GM19467 (cell line): ENCODE data around the gene RIN3.

Experiments
- ATAC-seq: cut with Tn5 transposase; IDR thresholded peaks from one replicate; pipeline ENCODE4 v1.9.1; 2021; ENCODE audit warnings: mild to moderate bottlenecking, moderate library complexity; ENCODE audit not compliant: unreplicated experiment

RIN3 gene

GRCh38 chr14:92503756-92504491 lies 9.7 kb upstream of the RIN3 start:
- ATAC-seq, result no peak

GRCh38 chr14:92505826-92506225 lies 7.8 kb upstream of the RIN3 start:
- ATAC-seq, result no peak

GRCh38 chr14:92506231-92506630 lies 7.3 kb upstream of the RIN3 start:
- no peak for ATAC-seq

DNA sequence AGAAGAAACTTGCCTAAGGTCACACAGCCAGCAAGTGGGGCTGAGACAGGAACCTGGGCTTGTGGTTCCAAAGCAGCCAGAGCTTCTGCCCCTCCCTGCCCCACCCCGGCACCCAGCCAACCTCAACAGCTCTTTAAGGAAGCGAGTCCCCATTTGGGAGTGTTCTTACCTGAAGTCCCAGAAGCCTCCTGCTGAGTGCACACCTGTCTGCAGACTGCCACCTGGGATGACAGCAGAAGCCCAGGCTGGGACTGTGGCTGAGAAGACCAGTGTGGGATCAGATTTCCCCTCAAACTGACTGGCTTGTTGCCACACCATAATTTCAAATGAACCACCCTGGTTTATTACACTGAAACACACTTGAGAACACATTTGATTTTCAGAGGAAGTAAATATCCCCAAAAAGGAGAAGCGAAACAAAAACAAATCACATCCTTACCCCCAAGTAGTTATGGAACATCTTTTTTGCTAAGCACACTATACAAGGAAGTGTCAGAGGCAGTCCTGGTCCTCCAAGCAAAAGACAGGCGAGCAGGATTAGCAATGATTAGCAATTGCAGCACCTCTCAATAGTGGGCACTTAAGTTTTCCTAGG lies 6.3 kb upstream of the RIN3 start:
- no peak for ATAC-seq

- ATAC-seq, result no peak
Observed at GRCh38 chr14:92510972-92511371, 2.6 kb upstream of the RIN3 start.

DNA sequence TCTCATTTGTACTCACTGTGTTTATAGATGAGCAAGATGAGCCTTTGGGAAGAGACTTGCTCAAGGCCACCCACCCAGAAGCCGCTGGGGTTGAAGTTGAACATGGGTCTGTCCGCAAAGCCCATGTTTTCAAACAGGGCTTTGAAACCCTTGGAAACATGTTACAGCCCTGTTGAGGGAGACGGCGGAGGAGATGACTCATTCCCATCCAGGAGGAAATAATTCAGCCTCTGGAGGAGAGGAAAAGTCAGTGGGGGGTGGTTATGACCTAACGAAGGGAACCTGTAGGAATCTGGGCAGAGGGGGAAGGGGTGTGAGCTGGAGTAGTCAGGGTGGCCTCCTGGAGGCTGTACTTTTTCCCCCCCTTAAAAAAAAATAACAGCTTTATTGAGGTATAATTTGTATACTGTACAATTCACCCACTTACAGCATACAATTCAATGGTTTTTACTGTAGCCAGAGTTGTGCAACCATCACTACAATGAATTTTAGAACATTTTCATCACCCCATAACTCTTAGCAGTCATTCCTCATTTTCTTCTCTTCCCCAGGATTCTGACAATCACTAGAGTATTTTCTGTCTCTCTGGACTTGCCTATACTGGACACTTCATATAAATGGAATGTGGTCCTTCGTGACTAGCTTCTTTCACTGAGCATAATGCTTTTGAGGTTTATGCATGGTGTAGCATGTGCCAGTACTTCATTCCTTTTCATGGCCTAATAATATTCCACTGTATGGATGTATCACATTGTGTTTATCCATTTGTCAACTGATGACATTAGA lies 1.9 kb upstream of the RIN3 start:
- no peak for ATAC-seq

DNA sequence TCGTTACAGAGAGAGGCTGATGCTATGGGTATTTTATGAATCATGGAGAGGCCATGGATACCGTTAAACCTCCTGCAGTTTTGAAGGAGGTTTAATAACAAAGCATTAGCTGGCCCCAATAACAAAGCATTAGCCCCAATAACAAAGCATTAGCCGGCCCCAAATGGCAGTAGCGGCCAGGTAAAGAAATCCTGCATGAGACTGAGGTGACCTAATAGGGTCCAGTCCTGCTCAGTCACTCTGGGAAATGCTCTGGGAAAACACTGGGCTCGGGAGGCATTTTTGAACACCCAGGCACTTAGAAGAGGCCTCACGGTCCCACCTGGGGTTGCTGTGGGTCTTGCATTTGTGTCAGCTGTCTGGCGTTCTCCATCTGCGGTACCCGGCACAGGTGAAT lies 776 bp upstream of the RIN3 start:
- ATAC-seq, result no peak

DNA sequence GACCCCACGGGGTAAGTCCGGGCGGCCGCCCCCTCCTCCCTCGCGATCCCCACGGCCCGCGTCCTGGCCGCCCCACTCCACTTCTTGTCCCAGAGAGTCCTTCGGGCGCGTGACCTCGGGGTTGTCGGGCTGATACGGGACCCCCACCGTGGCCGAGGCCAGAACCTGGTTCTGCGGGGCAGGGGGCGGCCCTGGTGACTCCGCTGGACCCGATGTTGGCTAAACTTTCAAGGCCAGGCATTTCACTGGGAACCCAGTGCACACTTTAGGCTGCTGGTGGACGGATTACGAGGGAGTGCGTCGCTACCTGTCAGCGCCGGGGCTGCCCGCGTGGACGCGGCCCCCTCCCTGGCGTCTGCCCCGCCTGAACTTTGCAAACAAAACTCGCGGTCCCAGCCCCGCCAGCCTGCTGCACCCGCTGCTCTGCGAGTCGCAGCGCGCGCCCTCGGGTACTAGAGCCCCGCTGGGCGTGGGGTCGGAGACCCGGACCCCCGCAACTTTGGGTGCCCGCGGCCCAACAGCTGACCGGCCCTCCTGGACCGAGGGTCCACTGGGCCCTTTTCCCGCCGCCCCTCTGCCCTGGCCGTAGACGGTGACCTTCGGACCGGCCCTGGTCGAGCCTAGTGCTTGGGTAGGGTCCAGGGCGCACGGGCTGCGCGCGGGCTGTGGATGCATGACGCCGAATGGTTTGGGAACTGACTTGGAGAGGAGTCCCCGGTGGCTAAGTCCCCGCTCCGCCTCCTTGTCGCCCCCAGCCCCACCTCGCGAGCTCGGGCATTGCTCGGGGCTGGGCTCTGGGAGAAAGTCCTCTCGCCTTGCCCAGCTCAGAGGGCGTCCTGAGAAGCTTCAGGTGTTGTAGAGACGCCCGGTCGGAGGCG lies 624 bp downstream of the RIN3 start:
- ATAC-seq, result peak; percentile 31

GRCh38 chr14:92514844-92515514 lies 1.4 kb downstream of the RIN3 start:
- ATAC-seq, result no peak

DNA sequence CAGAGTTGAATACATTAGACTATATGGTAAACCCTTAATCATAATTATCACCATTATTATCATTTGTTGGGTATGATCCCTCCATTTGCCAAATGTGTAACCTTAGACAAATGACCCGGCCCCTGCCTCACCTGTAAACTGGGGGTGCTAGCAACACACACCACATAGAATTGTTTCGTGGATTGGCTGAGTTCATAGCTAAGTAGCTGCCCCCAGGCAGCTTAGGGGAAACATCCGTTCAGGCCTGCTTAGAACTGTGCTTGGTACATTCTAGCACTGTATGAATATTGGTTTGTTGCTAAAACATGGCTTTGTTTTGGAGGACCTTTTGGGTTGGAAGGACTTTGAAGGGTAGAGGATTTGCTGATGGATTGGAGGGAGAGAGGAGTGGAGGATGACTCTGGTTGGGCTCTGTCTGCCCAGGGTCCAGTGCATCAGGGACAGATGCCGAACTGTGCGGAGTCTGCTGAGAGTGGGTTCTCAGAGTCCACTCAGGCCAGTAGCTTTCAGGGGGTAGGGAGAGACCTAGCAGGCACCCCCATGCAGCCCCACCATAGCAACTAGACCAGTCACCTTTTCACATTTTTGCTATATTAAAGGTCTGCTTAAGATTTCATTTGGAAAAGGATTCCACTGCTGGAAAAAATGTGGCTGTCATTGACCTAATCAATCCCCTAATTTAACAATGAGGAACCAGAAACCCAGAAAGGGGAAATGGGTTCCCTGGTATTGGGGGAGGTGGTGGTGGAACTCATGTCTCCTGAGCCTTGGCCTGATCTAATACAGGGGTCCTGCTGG lies 2.2 kb downstream of the RIN3 start:
- no peak for ATAC-seq

- no peak for ATAC-seq
Observed at GRCh38 chr14:92516344-92516965, 2.9 kb downstream of the RIN3 start.

GRCh38 chr14:92516966-92517506 lies 3.5 kb downstream of the RIN3 start:
- no peak for ATAC-seq

- no peak for ATAC-seq
Observed at GRCh38 chr14:92517761-92518160, 4.2 kb downstream of the RIN3 start.

DNA sequence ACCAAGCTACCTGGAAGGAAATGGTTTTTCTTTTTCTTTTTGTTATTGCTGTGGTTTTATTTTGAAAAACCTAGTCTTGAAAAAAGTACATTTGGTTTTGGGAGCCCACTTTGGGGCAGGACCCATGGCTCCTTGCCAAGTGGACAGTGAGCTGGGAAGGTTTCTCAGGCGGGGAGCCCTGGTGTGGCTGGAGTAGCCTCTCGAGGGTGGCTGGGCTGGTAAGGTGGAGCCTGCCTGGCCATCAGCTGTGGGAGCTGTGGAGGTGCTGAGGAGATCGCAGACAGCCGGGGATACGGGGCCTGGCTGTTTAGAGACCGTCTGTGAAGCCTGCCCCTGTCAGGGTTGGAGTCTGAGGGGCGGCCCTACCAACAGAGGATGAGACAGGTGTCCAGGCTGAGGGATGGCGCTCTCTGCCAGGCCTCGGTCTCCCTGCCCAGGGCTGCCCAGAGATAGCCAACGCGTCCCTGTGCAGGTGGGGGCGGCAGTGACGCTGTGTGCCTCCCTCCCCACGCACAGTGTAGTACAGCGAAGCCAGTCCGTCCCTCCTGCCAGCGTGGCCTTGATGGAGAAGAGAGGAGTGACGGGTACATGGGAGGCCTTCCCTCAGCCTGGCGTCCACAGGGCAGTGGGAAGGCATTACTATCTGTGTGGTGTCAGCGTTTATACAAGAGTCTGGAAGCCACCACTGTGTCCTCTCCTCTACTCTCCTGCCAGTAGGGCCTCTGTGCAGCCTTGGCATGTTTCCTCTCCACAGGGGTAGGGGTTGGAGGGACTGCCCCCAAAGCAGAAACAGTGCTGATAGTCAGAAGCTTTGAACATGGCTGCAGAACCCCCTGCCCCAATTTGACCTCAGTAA lies 5.9 kb downstream of the RIN3 start:
- no peak for ATAC-seq

GRCh38 chr14:92520102-92521057 lies 6.8 kb downstream of the RIN3 start:
- no peak for ATAC-seq

DNA sequence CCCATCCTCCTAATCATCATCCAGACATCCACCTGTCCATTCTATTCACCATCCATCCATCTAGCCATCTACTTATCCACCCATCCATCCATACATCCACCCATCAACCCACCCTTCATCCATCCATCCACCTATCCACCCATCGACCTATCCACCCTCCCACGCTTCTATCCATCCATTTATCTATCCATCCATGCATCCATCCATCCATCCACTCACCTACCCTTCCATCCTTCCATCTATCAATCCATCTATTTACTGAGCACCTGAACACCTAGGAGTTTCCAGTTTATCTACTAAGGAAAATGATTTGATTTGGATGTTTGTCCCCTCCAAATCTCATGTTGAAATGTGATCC lies 7.5 kb downstream of the RIN3 start:
- no peak for ATAC-seq

DNA sequence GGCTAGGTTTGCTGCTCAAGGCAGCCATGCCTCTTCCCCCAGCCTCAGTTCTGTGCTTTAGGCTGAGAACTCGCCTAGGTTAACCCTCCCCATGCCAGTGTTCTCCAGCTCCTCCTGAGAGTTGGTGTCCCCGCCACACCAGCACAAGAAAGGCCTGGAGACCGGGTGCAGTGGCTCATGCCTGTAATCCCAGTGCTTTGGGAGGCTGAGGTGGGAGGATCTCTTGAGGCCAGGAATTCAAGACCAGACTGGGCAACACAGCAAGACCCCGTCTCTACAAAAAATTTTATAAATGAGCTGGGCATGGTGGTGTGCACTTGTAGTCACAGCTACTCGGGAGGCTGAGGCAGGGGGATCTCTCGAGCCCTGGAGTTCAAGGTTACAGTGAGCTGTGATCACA lies 10.2 kb downstream of the RIN3 start:
- ATAC-seq, result no peak
